GM18909 (cell line): Measurements from ENCODE around the gene TPRG1L.

Source experiments
- ATAC-seq: cut with Tn5 transposase; IDR thresholded peaks from one replicate; pipeline ENCODE4 v1.9.1; 2021; ENCODE audit warnings: mild to moderate bottlenecking; ENCODE audit not compliant: unreplicated experiment, poor library complexity

The TPRG1L gene

GRCh38 chr1:3673381-3674099 lies 48.7 kb downstream of the TPRG1L start:
- no peak for ATAC-seq

- no peak for ATAC-seq
These were observed 49.6 kb downstream of the TPRG1L start for GRCh38 chr1:3674100-3675094.

GRCh38 chr1:3675436-3675835 lies 50.6 kb downstream of the TPRG1L start:
- ATAC-seq, result no peak

DNA sequence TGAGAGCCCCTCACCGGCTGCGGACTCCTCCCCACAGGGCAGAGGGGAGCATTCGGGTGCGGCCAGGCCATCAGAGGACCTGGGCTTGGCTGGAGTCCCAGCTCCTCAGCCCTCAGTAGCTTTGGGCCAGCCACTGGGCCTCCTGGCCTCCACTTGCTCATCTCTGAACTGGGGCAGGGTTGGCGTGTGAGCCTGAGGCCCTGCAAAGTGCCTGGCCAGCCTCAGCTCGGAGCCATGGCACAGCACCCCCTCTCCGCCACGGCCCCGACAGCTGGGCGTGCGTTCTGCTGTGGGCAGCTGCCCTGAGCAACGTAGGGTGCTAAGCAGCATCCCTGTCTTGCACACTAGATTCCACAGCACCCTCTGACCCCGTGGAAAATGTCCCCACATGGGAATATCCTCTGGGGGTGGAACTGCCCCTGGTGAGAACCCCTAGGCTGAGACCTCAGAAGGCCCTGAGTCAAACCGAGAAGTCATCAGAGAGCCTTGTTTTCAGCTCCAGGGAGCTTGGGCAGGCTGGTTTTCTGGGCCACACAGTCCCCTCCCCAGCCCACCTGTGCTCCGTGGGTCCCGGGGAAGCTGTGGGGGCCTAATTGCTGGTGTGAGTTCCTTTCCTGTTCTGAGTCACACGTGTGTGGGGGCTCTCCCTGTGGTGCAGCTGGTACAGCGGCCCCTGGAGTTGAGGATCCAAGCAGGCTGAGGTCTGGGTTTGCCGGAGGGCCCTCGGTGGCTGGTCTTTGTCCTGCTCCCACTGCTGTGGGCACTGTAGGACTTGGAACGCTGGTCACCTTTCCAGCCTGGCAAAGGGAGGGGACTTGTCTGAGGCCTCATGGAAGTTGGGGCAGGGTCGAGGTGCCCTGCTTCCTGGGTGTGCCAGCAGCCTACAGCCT lies 52.0 kb downstream of the TPRG1L start:
- peak; percentile 67 for ATAC-seq

DNA sequence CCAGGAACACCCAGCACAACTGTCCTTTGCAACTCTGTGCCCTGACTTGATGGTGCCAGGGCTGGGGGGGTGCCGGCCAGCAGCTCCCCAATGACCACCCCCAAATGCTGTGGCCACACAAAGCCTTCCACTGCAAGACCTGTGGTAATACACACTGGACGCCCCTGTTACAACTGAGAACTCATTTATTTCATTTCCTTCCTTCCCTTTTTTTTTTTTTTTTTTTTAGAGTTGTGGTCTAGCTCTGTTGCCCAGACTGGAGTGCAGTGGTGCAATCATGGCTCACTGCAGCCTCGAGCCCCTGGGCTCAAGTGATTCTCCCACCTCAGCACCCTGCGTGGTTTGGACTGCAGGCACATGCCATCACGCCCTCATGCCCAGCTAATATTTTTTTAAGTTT lies 52.7 kb downstream of the TPRG1L start:
- peak; percentile 15 for ATAC-seq

DNA sequence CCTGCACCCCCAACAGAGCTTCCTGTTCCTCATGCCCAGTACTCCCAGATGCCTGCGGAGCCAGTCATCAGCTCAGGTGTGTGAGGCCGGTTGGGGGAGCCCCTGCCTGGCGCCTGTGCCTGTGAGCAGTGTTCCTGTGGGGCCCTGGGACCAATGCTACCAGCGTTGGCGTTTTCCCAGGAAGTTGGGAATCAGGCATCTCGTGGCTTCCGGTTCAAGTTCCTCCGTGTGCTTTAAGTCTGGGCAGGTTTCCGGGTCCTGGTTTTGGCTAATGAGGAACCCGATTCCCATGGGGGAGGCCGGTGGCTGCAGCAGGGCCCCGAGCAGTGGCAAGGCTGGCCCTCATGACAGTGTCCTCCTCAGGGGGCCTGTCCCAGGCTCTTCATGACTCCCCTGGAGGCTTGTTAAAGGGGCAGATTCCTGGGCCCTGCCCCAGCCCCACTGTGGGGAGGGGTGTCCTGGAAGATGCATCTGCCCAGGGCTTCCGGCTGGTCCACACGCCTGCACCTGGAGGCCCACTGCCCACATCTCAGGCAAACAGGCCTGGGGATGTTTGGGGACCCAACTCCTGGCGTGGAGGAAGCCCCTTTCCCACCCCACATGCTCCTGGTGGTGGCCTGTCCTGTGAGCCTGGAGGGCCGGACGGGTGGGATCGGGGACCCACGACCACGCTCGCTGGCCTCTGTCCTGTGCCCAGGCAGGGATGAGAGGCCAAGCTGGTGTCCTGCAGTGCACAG lies 53.7 kb downstream of the TPRG1L start:
- no peak for ATAC-seq

DNA sequence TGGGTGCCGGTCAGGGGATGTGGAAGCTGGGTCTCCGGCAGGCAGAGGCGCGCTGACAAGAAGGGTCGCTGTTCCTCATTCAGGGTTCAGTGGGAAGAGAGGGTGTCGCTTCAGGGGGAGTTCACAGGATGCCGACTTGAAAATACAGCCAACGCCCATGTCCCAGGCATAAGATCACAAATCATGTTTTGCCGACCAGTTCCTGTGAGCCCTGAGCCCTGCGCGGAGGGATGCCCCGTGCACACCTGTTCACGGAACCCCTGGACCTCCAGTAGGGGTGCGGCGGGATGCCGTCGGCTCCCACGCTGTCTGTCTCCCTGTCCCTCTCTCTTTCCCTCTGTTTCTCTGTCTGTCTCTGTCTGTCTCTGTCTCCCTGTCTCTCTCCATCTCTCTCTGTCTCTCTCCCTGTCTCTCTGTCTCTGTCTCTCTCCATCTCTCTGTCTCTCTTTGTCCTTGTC lies 54.3 kb downstream of the TPRG1L start:
- no peak for ATAC-seq
